ENCODE results near the gene TJAP1. TPM values are rescaled to one million over a fixed set of nuclear protein-coding genes. Genes with fewer than 3 reads are reported as not detected.
A peak's percentile ranks its signal among the peaks of the same experiment; 100 is the strongest.
"Not testable (repeated sequence)": the region's sequence is repeated elsewhere in the genome, so short reads cannot be mapped to it uniquely, and the experiment has no call there.

Gene TJAP1
- total RNA-seq, 2 experiments from 2014 or later = 23.6 to 24.4 TPM

DNA sequence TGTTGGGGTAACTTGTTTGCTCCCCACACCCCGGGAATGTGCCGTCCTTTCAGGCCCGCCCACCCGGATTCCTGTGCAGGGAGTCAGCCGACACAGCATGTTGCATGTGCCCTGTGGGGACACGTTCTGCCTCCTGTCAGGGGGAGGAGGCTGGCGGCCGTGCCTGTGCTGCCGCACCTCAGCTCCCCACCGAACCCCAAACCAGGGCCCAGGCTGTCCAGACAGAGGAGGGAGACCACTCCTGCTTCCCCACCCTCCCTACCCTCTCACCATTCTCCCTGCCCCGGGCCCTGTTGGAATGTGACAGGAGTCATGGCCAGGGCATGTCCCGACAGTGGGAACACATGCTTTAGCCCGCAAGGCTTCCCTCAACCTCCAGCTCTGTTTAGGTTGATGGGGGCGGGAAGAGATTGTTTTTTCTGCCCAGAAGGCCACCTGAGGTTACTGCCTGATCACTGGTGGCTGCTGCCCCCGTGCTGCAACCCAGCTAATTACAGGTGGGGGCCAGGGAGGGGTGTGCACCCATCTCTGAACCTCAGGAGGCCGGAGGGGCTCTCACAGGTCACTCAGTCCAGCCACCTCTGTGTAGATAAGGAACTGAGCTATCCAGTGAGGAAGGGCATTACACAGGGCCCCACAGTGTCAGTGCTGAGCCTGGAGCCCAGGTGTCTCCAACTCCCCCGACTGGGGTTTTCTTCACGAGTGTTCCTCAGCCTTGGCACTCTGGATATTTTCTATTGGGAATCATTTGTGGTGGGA is 19.2 kb downstream of the TJAP1 start:
- Histone ChIP-seq H3K27me3 (ENCODE audit: control insufficient read depth in 1 of 2, insufficient read depth in 2 of 2, low read length in 2 of 2) (no peaks in the 10 kb centered on the region), H3K9me3 (ENCODE audit: control insufficient read depth in 1 of 2, insufficient read depth in 1 of 2, low read length in 2 of 2) (no peaks in the 10 kb centered on the region), H3K4me1 (ENCODE audit: insufficient read depth, low read length) (peaks cover 27% of the 10 kb centered on the region), H3K36me3 (ENCODE audit: insufficient read depth, low read length) (peaks cover 45% of the 10 kb centered on the region), H3K27ac (ENCODE audit: low read depth in 1 of 2, low read length in 2 of 2) (no peak overlapping the region), H3K4me3 (ENCODE audit: low read length) (no peak overlapping the region)
- DNase-seq = peak in 2 of 14 experiments; percentile 36 to 45
- Mint-ChIP-seq H3K9me3 (no peaks in the 10 kb centered on the region), H3K36me3 (ENCODE audit: low read depth) (peaks cover 56% of the 10 kb centered on the region), H3K27me3 (no peaks in the 10 kb centered on the region), H3K4me1 (ENCODE audit: low read depth) (peaks cover 36% of the 10 kb centered on the region), H3K27ac (no peak overlapping the region), H3K4me3 (no peak overlapping the region)
- peak; percentile 53 for ATAC-seq (ENCODE audit: poor library complexity)
- TF ChIP-seq, protein P1, sequence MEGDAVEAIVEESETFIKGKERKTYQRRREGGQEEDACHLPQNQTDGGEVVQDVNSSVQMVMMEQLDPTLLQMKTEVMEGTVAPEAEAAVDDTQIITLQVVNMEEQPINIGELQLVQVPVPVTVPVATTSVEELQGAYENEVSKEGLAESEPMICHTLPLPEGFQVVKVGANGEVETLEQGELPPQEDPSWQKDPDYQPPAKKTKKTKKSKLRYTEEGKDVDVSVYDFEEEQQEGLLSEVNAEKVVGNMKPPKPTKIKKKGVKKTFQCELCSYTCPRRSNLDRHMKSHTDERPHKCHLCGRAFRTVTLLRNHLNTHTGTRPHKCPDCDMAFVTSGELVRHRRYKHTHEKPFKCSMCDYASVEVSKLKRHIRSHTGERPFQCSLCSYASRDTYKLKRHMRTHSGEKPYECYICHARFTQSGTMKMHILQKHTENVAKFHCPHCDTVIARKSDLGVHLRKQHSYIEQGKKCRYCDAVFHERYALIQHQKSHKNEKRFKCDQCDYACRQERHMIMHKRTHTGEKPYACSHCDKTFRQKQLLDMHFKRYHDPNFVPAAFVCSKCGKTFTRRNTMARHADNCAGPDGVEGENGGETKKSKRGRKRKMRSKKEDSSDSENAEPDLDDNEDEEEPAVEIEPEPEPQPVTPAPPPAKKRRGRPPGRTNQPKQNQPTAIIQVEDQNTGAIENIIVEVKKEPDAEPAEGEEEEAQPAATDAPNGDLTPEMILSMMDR (IDR thresholded peaks at IDR 0.05) = no peak
- POLR2A ChIA-PET = interaction anchor here (2.4 kb wide), 1 partner anchor 13 kb away, joined by 10 read pairs; the partner anchor contains the start of gene LRRC73
- CTCF ChIA-PET = no interaction called here
- intact Hi-C loops (cut with DNase I, micrococcal nuclease) = no loop called here

DNA sequence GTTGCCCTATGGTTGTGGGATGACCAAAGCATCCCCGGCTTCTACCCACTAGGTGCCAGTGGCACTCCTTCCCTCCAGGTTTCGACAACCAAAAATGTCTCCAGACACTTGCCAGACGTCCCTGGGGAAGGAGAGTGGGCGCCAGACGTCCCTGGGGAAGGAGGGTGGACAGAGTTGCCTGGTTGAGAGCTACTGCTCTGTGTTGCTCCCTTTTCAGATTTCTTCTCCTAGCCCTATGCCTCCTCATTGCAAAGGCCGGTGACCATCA is 19.7 kb downstream of the TJAP1 start:
- Mint-ChIP-seq H3K27ac (no peak overlapping the region), H3K36me3 (ENCODE audit: low read depth) (peaks cover 61% of the 10 kb centered on the region), H3K4me3 (no peak overlapping the region), H3K9me3 (no peaks in the 10 kb centered on the region), H3K27me3 (no peaks in the 10 kb centered on the region), H3K4me1 (ENCODE audit: low read depth) (peaks cover 36% of the 10 kb centered on the region)
- Histone ChIP-seq H3K4me3 (ENCODE audit: low read length) (no peak overlapping the region), H3K9me3 (ENCODE audit: control insufficient read depth in 1 of 2, insufficient read depth in 1 of 2, low read length in 2 of 2) (no peaks in the 10 kb centered on the region), H3K36me3 (ENCODE audit: insufficient read depth, low read length) (peaks cover 50% of the 10 kb centered on the region), H3K4me1 (ENCODE audit: insufficient read depth, low read length) (peaks cover 25% of the 10 kb centered on the region), H3K27ac (ENCODE audit: low read depth in 1 of 2, low read length in 2 of 2) (no peak overlapping the region), H3K27me3 (ENCODE audit: control insufficient read depth in 1 of 2, insufficient read depth in 2 of 2, low read length in 2 of 2) (no peaks in the 10 kb centered on the region)
- no peak for ATAC-seq (ENCODE audit: poor library complexity)
- ChIA-PET POLR2A (interaction anchor here (2.4 kb wide), 1 partner anchor 13 kb away, joined by 10 read pairs; the partner anchor contains the start of gene LRRC73), CTCF (no interaction called here)
- TF ChIP-seq, protein P1 (IDR thresholded peaks at IDR 0.05) = no peak
- DNase-seq = no peak
- intact Hi-C loops (cut with DNase I, micrococcal nuclease) = no loop called here

DNA sequence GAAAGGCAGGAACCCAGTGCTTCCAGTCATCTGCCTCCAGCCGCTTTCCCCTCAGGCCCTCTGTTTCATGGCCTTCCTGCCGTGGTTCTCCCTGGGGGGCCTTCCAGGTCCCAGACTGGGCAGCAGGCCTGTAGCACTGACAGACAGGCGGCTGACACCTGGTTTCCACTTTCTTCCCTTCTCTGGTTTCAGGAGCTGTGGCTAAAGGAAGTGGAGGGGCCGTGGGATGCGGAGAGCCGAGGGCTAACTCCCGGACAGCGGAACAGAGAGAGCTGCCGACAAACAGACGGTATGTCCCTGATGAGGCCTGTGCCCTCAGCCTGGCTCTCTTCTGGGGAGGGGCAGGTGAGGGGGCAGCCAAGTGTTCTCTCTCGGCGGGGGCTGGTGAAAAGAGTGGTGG is 20.3 kb downstream of the TJAP1 start:
- H3K4me3 Mint-ChIP-seq = no peak overlapping the region
- ChIA-PET POLR2A (no interaction called here), CTCF (interaction anchor here (0.5 to 0.6 kb wide), 2 partner anchors 190 to 585 kb away, joined by 3 read pairs; no protein-coding TSS in a partner anchor)
- H3K4me1 Mint-ChIP-seq (ENCODE audit: low read depth) = peaks cover 31% of the 10 kb centered on the region
- peaks cover 64% of the 10 kb centered on the region for H3K36me3 Mint-ChIP-seq (ENCODE audit: low read depth)
- TF ChIP-seq, protein P1 (IDR thresholded peaks at IDR 0.05) = no peak
- H3K36me3 ChIP-seq (ENCODE audit: insufficient read depth, low read length) = peaks cover 56% of the 10 kb centered on the region
- H3K27me3 Mint-ChIP-seq = no peaks in the 10 kb centered on the region
- peaks cover 23% of the 10 kb centered on the region for H3K4me1 ChIP-seq (ENCODE audit: insufficient read depth, low read length)
- no peak overlapping the region for H3K4me3 ChIP-seq (ENCODE audit: low read length)
- H3K9me3 Mint-ChIP-seq = no peaks in the 10 kb centered on the region
- no peaks in the 10 kb centered on the region for H3K27me3 ChIP-seq (ENCODE audit: control insufficient read depth in 1 of 2, insufficient read depth in 2 of 2, low read length in 2 of 2)
- no peak overlapping the region for H3K27ac ChIP-seq (ENCODE audit: low read depth in 1 of 2, low read length in 2 of 2)
- DNase-seq = no peak
- no peak for ATAC-seq (ENCODE audit: poor library complexity)
- intact Hi-C loops (cut with DNase I, micrococcal nuclease) = no loop called here
- H3K27ac Mint-ChIP-seq = no peak overlapping the region
- H3K9me3 ChIP-seq (ENCODE audit: control insufficient read depth in 1 of 2, insufficient read depth in 1 of 2, low read length in 2 of 2) = no peaks in the 10 kb centered on the region

DNA sequence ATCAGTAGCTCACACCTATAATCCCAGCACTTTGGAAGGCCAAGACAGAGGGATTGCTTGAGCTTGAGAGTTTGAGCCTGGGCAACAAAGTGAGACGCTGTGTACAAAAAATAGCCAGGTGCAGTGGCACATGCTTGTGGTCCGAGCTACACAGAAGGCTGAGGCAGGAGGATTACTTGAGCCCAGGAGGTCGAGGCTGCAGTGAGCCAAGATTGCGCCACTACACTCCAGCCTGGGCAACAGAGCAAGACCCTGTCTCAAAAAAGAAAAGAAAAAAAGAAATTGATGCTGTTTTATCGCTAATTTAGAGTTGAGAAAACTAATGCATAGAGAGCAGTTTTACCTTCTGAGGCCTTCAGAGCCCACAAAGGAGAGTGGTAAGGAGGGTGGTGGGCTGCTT is 20.9 kb downstream of the TJAP1 start:
- Mint-ChIP-seq H3K4me1 (ENCODE audit: low read depth) (peaks cover 25% of the 10 kb centered on the region), H3K36me3 (ENCODE audit: low read depth) (peaks cover 66% of the 10 kb centered on the region)
- intact Hi-C loops (cut with DNase I, micrococcal nuclease); H3K27ac ChIP-seq (ENCODE audit: low read depth in 1 of 2, low read length in 2 of 2); H3K4me3 Mint-ChIP-seq; H3K27ac Mint-ChIP-seq; H3K9me3 Mint-ChIP-seq; H3K9me3 ChIP-seq (ENCODE audit: control insufficient read depth in 1 of 2, insufficient read depth in 1 of 2, low read length in 2 of 2); H3K27me3 Mint-ChIP-seq; H3K27me3 ChIP-seq (ENCODE audit: control insufficient read depth in 1 of 2, insufficient read depth in 2 of 2, low read length in 2 of 2); ATAC-seq (ENCODE audit: poor library complexity); DNase-seq; H3K4me3 ChIP-seq (ENCODE audit: low read length): not testable (repeated sequence)
- ChIA-PET CTCF (interaction anchor here (0.5 to 0.6 kb wide), 2 partner anchors 191 to 585 kb away, joined by 3 read pairs; no protein-coding TSS in a partner anchor), POLR2A (interaction anchor here (0.6 kb wide), 1 partner anchor 8 kb away, joined by 4 read pairs; no protein-coding TSS in a partner anchor)
- Histone ChIP-seq H3K36me3 (ENCODE audit: insufficient read depth, low read length) (peaks cover 62% of the 10 kb centered on the region), H3K4me1 (ENCODE audit: insufficient read depth, low read length) (peaks cover 23% of the 10 kb centered on the region)

Measured in CD4-positive, alpha-beta T cell (primary cell).